ENCODE measurements around the gene C4orf50.

The C4orf50 gene

GRCh38 chr4:5921981-5922380 is 96.2 kb downstream of the C4orf50 start:
- no peak for DNase-seq (ENCODE audit: extremely low read depth, low read depth)
- no peak overlapping the region for H3K4me3 ChIP-seq (replicated peaks; ENCODE audit: low read depth, low read length)
- TF ChIP-seq CTCF (IDR thresholded peaks at IDR 0.05; ENCODE audit: low read depth, low read length, missing control alignments), result no peak

- no peak for DNase-seq (ENCODE audit: extremely low read depth, low read depth)
- no peak overlapping the region for H3K4me3 ChIP-seq (replicated peaks; ENCODE audit: low read depth, low read length)
- TF ChIP-seq CTCF (IDR thresholded peaks at IDR 0.05; ENCODE audit: low read depth, low read length, missing control alignments), result no peak
Observed at GRCh38 chr4:5921101-5921980, 96.9 kb downstream of the C4orf50 start.

- H3K4me3 ChIP-seq (replicated peaks; ENCODE audit: low read depth, low read length), result no peak overlapping the region
- DNase-seq (ENCODE audit: extremely low read depth, low read depth), result no peak
- TF ChIP-seq CTCF (IDR thresholded peaks at IDR 0.05; ENCODE audit: low read depth, low read length, missing control alignments), result no peak
Observed at GRCh38 chr4:5919571-5919970, 98.7 kb downstream of the C4orf50 start.

- DNase-seq (ENCODE audit: extremely low read depth, low read depth), result no peak
- no peak for TF ChIP-seq CTCF (IDR thresholded peaks at IDR 0.05; ENCODE audit: low read depth, low read length, missing control alignments)
- no peak overlapping the region for H3K4me3 ChIP-seq (replicated peaks; ENCODE audit: low read depth, low read length)
Observed at GRCh38 chr4:5919044-5919443, 99.2 kb downstream of the C4orf50 start.

- no peak overlapping the region for H3K4me3 ChIP-seq (replicated peaks; ENCODE audit: low read depth, low read length)
- no peak for DNase-seq (ENCODE audit: extremely low read depth, low read depth)
- TF ChIP-seq CTCF (IDR thresholded peaks at IDR 0.05; ENCODE audit: low read depth, low read length, missing control alignments), result no peak
Observed at GRCh38 chr4:5918331-5918985, 99.8 kb downstream of the C4orf50 start.

GRCh38 chr4:5917672-5918071 is 100.6 kb downstream of the C4orf50 start:
- TF ChIP-seq CTCF (IDR thresholded peaks at IDR 0.05; ENCODE audit: low read depth, low read length, missing control alignments), result no peak
- no peak for DNase-seq (ENCODE audit: extremely low read depth, low read depth)

More at GRCh38 chr4:5917672-5918071, 100.6 kb downstream of the C4orf50 start:
- H3K4me3 ChIP-seq (replicated peaks; ENCODE audit: low read depth, low read length), result no peak overlapping the region

Measured in HFF-Myc (cell line).